BLaER1 treated with 17β-estradiol and CSF1 and Interleukin-3, amounts not matched to agents 10 nM and 100 nM (cell line): ENCODE measurements around the gene MGA.
A peak's percentile ranks its signal among the peaks of the same experiment; 100 is the strongest.

Experiments
- H3K27ac ChIP-seq, 11 experiments: shearing (Covaris generic); formaldehyde crosslinking; 2 replicates each; pipeline ENCODE4 v1.8.1; 2022
- H3K27me3 ChIP-seq, 11 experiments: shearing (Covaris generic); formaldehyde crosslinking; 2 replicates each; pipeline ENCODE4 v1.8.1; 2022
- H3K36me3 ChIP-seq, 11 experiments: shearing (Covaris generic); formaldehyde crosslinking; 2 replicates each; pipeline ENCODE4 v1.8.1; 2022
- H3K4me1 ChIP-seq, 10 experiments: shearing (Covaris generic); formaldehyde crosslinking; 2 replicates each; pipeline ENCODE4 v1.8.1; 2022
- H3K4me2 ChIP-seq, 11 experiments: shearing (Covaris generic); formaldehyde crosslinking; 2 replicates each; pipeline ENCODE4 v1.8.1; 2022
- H3K4me3 ChIP-seq, 10 experiments: shearing (Covaris generic); formaldehyde crosslinking; 2 replicates each; pipeline ENCODE4 v1.8.1; 2022
- H3K9ac ChIP-seq, 11 experiments: shearing (Covaris generic); formaldehyde crosslinking; 2 replicates each; pipeline ENCODE4 v1.8.1; 2022
- H3K9me3 ChIP-seq, 11 experiments: shearing (Covaris generic); formaldehyde crosslinking; replicated peaks in 1 of 11; 2 replicates each; pipeline ENCODE4 v1.8.1; 2022
- H4K20me1 ChIP-seq, 11 experiments: shearing (Covaris generic); formaldehyde crosslinking; 2 replicates each; pipeline ENCODE4 v1.8.1; 2022
- Cebpa-rat ChIP-seq, 11 experiments: shearing (Covaris generic); IDR thresholded peaks; 2 replicates each; pipeline ENCODE4 v1.8.1; 2022

MGA gene

GRCh38 chr15:41651373-41651772 is 8.8 kb upstream of the MGA start:
- peaks cover 4 to 28% (median 12%) of the 10 kb centered on the region in 10 experiments; a peak in 17 of 20 replicates for H3K4me1 ChIP-seq
- TF ChIP-seq Cebpa-rat (IDR thresholded peaks at IDR 0.05): no peak
- no peak overlapping the region for H3K27ac ChIP-seq
- no peak overlapping the region for H3K9ac ChIP-seq
- no peak overlapping the region for H3K4me2 ChIP-seq
- H3K9me3 ChIP-seq: peaks cover 0 to 12% (median 4%) of the 10 kb centered on the region in 11 experiments; a peak in 10 of 22 replicates
- H3K27me3 ChIP-seq: no peaks in the 10 kb centered on the region
- no peak overlapping the region for H3K4me3 ChIP-seq
- H3K36me3 ChIP-seq: no peaks in the 10 kb centered on the region
- no peaks in the 10 kb centered on the region for H4K20me1 ChIP-seq

GRCh38 chr15:41653760-41654159 is 6.4 kb upstream of the MGA start:
- Histone ChIP-seq H3K27me3 (no peaks in the 10 kb centered on the region), H3K4me3 (no peak overlapping the region), H3K4me1 (peaks cover 4 to 12% (median 10%) of the 10 kb centered on the region in 10 experiments; a peak in 16 of 20 replicates), H3K4me2 (peak overlapping the region in 9 of 11 experiments; percentile 16 to 65 (median 50); a peak in 15 of 22 replicates), H3K36me3 (no peaks in the 10 kb centered on the region), H3K27ac (no peak overlapping the region), H4K20me1 (no peaks in the 10 kb centered on the region), H3K9ac (peak overlapping the region in 1 of 11 experiments; percentile 33; a peak in 1 of 22 replicates), H3K9me3 (peaks cover 0 to 12% (median 4%) of the 10 kb centered on the region in 11 experiments; a peak in 11 of 22 replicates)
- TF ChIP-seq Cebpa-rat (IDR thresholded peaks at IDR 0.05): no peak

GRCh38 chr15:41655716-41656115 is 4.5 kb upstream of the MGA start:
- H3K27me3 ChIP-seq: no peaks in the 10 kb centered on the region
- H3K36me3 ChIP-seq: no peaks in the 10 kb centered on the region
- no peaks in the 10 kb centered on the region for H4K20me1 ChIP-seq
- no peak overlapping the region for H3K4me2 ChIP-seq
- H3K9me3 ChIP-seq: peaks cover 2 to 14% (median 7%) of the 10 kb centered on the region in 11 experiments; a peak in 19 of 22 replicates
- H3K27ac ChIP-seq: no peak overlapping the region
- H3K9ac ChIP-seq: no peak overlapping the region
- peaks cover 10 to 24% (median 18%) of the 10 kb centered on the region in 10 experiments for H3K4me1 ChIP-seq
- H3K4me3 ChIP-seq: no peak overlapping the region
- TF ChIP-seq Cebpa-rat (IDR thresholded peaks at IDR 0.05): no peak

GRCh38 chr15:41656188-41656587 is 4.0 kb upstream of the MGA start:
- TF ChIP-seq Cebpa-rat (IDR thresholded peaks at IDR 0.05): no peak
- H3K4me3 ChIP-seq: no peak overlapping the region

GRCh38 chr15:41658689-41659088 is 1.5 kb upstream of the MGA start:
- no peaks in the 10 kb centered on the region for H3K27me3 ChIP-seq
- H3K9ac ChIP-seq: no peak overlapping the region
- no peaks in the 10 kb centered on the region for H3K36me3 ChIP-seq
- TF ChIP-seq Cebpa-rat (IDR thresholded peaks at IDR 0.05): no peak
- H3K4me1 ChIP-seq: peaks cover 28 to 45% (median 38%) of the 10 kb centered on the region in 10 experiments
- H3K4me2 ChIP-seq: no peak overlapping the region
- H4K20me1 ChIP-seq: peaks cover 4 to 19% (median 17%) of the 10 kb centered on the region in 11 experiments; a peak in 14 of 22 replicates
- H3K27ac ChIP-seq: no peak overlapping the region
- no peak overlapping the region for H3K4me3 ChIP-seq
- H3K9me3 ChIP-seq: peaks cover 0 to 14% (median 5%) of the 10 kb centered on the region in 11 experiments; a peak in 12 of 22 replicates

More at GRCh38 chr15:41656188-41656587, 4.0 kb upstream of the MGA start:
- Histone ChIP-seq H3K27ac (no peak overlapping the region), H4K20me1 (no peaks in the 10 kb centered on the region), H3K36me3 (no peaks in the 10 kb centered on the region), H3K27me3 (no peaks in the 10 kb centered on the region), H3K4me1 (peaks cover 15 to 28% (median 23%) of the 10 kb centered on the region in 10 experiments), H3K9ac (no peak overlapping the region), H3K4me2 (no peak overlapping the region), H3K9me3 (peaks cover 0 to 14% (median 5%) of the 10 kb centered on the region in 11 experiments; a peak in 13 of 22 replicates)

- Histone ChIP-seq H3K9ac (no peak overlapping the region), H3K36me3 (no peaks in the 10 kb centered on the region), H3K9me3 (peaks cover 0 to 14% (median 5%) of the 10 kb centered on the region in 11 experiments; a peak in 12 of 22 replicates), H4K20me1 (peaks cover 4 to 24% (median 22%) of the 10 kb centered on the region in 11 experiments; a peak in 14 of 22 replicates), H3K4me3 (no peak overlapping the region), H3K4me2 (peak overlapping the region in 1 of 11 experiments; percentile 91; a peak in 1 of 22 replicates), H3K27me3 (no peaks in the 10 kb centered on the region), H3K4me1 (peaks cover 24 to 44% (median 34%) of the 10 kb centered on the region in 10 experiments), H3K27ac (no peak overlapping the region)
- no peak for TF ChIP-seq Cebpa-rat (IDR thresholded peaks at IDR 0.05)
Measured at GRCh38 chr15:41659190-41659589, 1.0 kb upstream of the MGA start.

GRCh38 chr15:41659855-41660234 is 360 bp upstream of the MGA start:
- no peak for TF ChIP-seq Cebpa-rat (IDR thresholded peaks at IDR 0.05)
- peak overlapping the region; percentile 79 to 98 (median 94) for H3K4me2 ChIP-seq
- peaks cover 4 to 31% (median 27%) of the 10 kb centered on the region in 11 experiments; a peak in 15 of 22 replicates for H4K20me1 ChIP-seq
- peak overlapping the region; percentile 55 to 73 (median 64); a peak in 19 of 20 replicates for H3K4me3 ChIP-seq
- peak overlapping the region; percentile 55 to 83 (median 79); a peak in 20 of 22 replicates for H3K9ac ChIP-seq
- H3K27me3 ChIP-seq: no peaks in the 10 kb centered on the region
- H3K9me3 ChIP-seq: peaks cover 0 to 14% (median 5%) of the 10 kb centered on the region in 11 experiments; a peak in 12 of 22 replicates
- H3K36me3 ChIP-seq: no peaks in the 10 kb centered on the region
- H3K27ac ChIP-seq: peak overlapping the region; percentile 81 to 87 (median 82)
- peaks cover 24 to 51% (median 35%) of the 10 kb centered on the region in 10 experiments for H3K4me1 ChIP-seq

- peaks cover 0 to 14% (median 5%) of the 10 kb centered on the region in 11 experiments; a peak in 12 of 22 replicates for H3K9me3 ChIP-seq
- H3K36me3 ChIP-seq: peaks cover 0 to 8% (median 0%) of the 10 kb centered on the region in 11 experiments; a peak in 2 of 22 replicates
- peak overlapping the region; percentile 70 to 87 (median 80) for H3K9ac ChIP-seq
- H3K4me3 ChIP-seq: peak overlapping the region; percentile 55 to 73 (median 64)
- H4K20me1 ChIP-seq: peaks cover 14 to 43% (median 40%) of the 10 kb centered on the region in 11 experiments; a peak in 19 of 22 replicates
- H3K4me1 ChIP-seq: peaks cover 24 to 56% (median 39%) of the 10 kb centered on the region in 10 experiments
- H3K4me2 ChIP-seq: peak overlapping the region; percentile 79 to 98 (median 94)
- peak overlapping the region; percentile 81 to 87 (median 82) for H3K27ac ChIP-seq
- no peak for TF ChIP-seq Cebpa-rat (IDR thresholded peaks at IDR 0.05)
- no peaks in the 10 kb centered on the region for H3K27me3 ChIP-seq
Measured at GRCh38 chr15:41661078-41661517, 893 bp downstream of the MGA start.

GRCh38 chr15:41661518-41662225 is 1.5 kb downstream of the MGA start:
- H3K4me1 ChIP-seq: peaks cover 24 to 56% (median 39%) of the 10 kb centered on the region in 10 experiments
- peaks cover 0 to 14% (median 5%) of the 10 kb centered on the region in 11 experiments; a peak in 12 of 22 replicates for H3K9me3 ChIP-seq
- peaks cover 0 to 8% (median 0%) of the 10 kb centered on the region in 11 experiments; a peak in 2 of 22 replicates for H3K36me3 ChIP-seq
- peaks cover 14 to 49% (median 45%) of the 10 kb centered on the region in 11 experiments; a peak in 19 of 22 replicates for H4K20me1 ChIP-seq
- no peaks in the 10 kb centered on the region for H3K27me3 ChIP-seq
- H3K9ac ChIP-seq: peak overlapping the region; percentile 70 to 87 (median 80)
- H3K27ac ChIP-seq: peak overlapping the region; percentile 81 to 87 (median 82)
- no peak for TF ChIP-seq Cebpa-rat (IDR thresholded peaks at IDR 0.05)
- peak overlapping the region; percentile 79 to 98 (median 94) for H3K4me2 ChIP-seq
- peak overlapping the region; percentile 55 to 73 (median 64) for H3K4me3 ChIP-seq
